HG02870 (cell line): ENCODE results near the gene CAMK1.

ENCODE experiments used
- ATAC-seq: cut with Tn5 transposase; IDR thresholded peaks from one replicate; pipeline ENCODE4 v1.9.1; 2021; ENCODE audit warnings: mild to moderate bottlenecking, moderate library complexity; ENCODE audit not compliant: unreplicated experiment

Gene CAMK1

DNA sequence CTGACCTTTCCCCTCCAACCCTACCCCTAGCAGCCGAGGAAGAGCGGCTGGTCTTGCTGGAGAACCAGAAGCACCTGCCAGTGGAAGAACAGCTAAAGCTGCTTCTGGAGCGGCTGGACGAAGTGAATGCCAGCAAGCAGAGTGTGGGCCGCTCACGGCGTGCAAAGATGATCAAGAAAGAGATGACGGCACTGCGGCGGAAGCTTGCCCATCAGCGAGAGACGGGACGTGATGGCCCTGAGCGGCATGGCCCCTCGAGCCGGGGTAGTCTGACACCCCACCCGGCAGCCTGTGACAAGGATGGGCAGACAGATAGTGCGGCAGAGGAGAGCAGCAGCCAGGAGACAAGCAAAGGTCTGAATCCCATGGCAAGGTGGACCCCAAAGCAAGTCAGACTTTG lies 26.2 kb downstream of the CAMK1 start:
- ATAC-seq: no peak

DNA sequence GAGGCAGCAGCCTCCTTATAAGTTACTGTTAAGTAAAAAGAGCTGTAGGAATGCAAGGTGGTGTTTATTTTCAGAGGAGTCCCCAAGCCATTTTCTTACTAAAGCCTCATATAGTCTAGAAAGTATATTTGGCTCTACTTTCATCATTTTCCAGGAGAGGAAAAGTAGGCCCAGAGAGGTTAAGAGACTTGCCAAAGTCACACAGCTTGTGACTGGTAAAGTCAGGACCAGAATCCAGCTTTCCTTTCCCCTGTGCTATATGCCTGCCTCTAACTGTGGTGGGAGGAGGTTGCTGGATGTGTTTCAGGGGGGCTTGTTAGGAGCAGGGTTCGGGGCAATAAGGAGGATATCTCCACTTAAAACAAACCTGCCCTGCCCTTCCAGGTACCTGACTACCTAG lies 27.2 kb downstream of the CAMK1 start:
- ATAC-seq: no peak

GRCh38 chr3:9739181-9739580 lies 30.6 kb downstream of the CAMK1 start:
- ATAC-seq: no peak

DNA sequence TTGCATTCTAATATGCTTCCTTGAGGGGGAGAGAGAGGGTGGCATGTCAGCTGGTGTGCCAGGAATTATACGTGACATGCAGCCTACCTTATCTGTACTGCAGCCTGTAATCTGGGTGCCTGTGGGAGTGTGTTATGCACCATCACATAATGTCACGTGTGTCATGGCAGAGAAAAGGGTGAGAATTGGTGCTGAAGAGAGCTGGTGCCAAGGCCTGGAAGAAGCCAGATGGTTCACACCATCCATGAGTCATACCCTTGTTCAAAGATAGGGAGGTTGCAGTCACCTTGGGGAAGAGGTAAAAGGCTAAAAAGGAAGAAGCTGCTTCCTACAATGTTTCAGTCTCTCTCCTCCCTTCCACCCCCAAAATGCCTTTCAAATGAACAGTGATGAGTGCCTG lies 32.9 kb downstream of the CAMK1 start:
- ATAC-seq: no peak

DNA sequence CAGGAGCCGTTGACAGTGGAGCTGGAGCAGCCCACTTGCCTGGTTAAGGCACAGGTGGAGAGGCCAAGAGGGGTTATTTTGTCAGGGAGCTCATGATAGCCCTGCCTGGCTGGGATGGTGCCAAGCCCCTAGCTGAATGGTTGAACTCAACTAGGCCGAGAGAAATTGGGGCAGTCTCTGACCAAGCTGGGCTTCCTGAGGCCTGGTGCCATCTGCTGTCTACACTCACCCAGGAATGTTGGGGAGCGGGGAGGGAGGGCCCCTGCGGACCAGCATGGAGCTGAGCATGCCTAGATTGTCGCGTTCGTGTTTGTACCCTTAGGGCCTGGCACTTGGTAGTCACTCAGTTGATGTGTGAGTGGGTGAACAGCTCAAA lies 37.0 kb downstream of the CAMK1 start:
- no peak for ATAC-seq

DNA sequence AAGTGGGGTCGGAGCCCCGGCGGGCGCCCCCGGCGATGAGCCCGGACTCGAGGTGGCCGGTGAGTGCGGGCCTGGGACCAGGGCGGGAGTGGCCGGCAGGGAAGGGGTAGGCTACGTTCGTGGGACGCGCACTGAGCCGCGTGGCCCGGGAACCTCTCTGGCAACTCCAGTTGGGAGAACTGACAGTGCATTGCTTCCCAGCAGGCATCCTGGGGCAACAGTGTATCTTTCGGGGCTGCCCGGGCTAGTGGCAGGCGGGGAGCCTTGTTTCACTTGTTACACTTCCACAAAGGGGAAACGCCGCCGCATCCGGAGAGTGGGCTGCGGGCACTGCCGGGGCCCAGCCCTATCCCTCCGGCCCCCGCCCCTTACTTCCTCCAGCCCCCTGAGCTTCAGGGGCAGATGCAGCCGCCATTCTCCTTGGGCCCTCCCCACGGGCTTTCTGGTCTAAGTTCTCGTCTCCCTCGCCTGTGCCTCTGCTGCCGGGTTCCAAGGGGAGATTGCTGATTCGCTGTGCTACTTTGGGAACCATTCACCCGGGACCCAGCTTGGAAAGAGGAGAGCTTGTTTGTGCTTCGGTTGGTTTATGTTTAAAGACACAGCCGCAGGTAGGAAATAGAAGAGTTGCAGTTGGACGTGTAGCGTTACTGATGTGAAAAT lies 37.5 kb downstream of the CAMK1 start:
- ATAC-seq: no peak

DNA sequence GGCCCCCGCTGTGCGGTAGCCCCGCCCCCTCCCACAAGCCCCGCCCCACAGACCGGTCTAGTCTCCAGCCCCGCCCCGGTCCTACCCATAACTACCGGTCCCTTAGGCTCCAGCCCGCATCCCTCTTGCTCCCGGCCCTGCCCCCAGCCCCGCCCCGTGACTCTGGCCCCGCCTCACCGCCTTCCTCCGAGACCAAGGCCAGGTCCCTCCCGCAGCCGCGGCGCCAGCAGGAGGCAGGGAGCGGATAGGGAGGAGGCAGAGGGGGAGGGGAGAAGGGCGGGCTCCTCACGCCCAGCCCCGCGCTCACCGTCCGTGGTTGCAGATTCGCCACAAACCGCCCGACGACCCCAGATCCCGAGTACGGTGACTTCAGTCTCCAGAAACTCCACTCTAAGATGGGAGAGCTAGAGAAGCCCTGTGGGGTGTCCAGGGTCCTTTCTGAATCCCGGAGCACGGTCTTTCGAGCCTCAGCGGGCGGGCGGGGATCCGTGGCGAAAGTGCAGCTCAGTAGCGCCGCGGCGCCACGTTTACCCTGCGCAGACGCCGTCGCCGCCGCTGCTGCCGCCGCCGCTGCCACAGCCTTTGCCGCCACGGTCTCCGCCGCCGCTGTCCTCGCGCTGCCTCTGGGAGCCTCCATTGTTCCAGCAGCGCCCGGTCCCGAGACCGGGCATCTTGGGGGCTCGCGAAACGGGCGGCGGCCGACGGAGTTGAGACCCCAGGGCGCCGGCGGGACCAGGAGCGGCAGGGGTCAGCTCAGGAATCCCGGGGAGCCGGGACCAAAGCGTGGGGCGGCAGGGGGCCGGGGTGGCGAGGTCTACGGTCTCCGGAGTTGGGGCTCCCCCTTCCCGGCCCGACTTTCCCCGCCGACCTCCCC lies 38.3 kb downstream of the CAMK1 start, which contains the start of gene BRPF1:
TSS of gene BRPF1 (plus strand) at position 530 of the 874 bp plus-strand sequence. CDS start 2,406 bp downstream, outside the sequence.
- peak; percentile 91 for ATAC-seq

- ATAC-seq: peak; percentile 47
These were observed 39.0 kb downstream of the CAMK1 start for GRCh38 chr3:9730657-9731205.

DNA sequence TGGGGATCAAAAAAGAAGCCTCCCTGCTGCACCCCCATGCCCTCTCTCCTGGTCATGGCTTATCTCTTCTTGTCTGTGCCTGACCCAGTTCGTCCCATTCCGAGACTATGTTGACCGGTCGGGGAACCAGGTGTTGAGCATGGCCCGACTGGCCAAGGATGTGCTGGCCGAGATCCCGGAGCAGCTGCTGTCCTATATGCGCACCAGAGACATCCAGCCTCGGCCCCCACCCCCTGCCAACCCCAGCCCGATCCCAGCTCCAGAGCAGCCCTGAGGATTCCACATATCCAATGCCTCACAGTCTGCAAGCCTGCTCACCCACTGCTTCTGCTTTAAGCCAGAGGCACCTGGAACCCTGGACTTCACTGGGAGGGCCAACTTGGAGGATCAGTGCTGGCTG lies 40.3 kb downstream of the CAMK1 start:
- ATAC-seq: no peak

DNA sequence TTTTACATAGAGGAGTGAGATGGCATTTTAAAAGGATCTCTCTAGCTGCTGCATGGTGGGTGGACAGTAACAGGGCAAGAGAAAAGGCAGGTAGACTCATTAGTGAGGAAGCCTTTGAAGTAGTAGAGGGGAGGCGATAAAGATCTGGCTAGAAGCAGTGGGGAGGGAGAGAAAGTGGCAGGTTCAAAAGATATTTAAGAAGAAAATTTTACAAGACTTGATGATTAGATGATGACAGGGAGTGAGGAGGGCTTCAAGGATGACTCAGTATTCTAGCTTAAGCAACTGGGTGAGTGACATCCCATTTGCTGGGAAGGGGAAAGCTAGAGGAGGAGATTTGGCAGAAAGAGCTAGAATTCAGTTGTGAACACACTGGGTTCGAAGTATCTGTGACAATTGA lies 42.0 kb downstream of the CAMK1 start:
- no peak for ATAC-seq

DNA sequence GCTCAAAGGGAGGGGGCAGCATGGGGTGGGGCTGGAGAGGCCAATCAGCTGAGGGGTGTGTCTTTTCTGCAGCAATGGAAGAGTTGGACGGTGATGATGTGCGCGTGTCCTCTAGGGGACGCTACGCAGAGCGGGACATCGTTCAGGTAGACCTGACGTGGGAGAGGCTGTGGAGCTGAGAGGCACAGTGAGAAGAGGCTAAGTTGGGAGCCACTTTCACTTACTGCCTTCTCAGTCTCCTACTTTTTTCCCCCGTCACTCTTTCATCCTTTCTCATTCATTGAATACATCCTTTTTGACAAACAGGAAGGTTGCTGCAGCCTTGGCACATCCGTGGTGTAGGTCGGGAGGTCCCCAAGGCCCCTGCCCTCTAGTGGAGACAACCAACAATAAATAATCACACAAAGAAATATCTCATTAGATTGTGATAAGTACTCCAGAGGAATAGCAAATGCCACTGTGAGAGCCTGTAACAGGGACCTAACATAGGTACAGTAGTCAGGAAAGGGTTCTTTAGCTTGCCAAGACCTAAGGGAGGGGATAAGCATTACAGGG lies 42.6 kb downstream of the CAMK1 start:
- ATAC-seq: no peak

- no peak for ATAC-seq
These were observed 43.8 kb downstream of the CAMK1 start for GRCh38 chr3:9725775-9726515.

- no peak for ATAC-seq
These were observed 48.1 kb downstream of the CAMK1 start for GRCh38 chr3:9721700-9722060.

- ATAC-seq: no peak
These were observed 48.6 kb downstream of the CAMK1 start for GRCh38 chr3:9721015-9721699.

- ATAC-seq: no peak
These were observed 51.6 kb downstream of the CAMK1 start for GRCh38 chr3:9718118-9718517.

DNA sequence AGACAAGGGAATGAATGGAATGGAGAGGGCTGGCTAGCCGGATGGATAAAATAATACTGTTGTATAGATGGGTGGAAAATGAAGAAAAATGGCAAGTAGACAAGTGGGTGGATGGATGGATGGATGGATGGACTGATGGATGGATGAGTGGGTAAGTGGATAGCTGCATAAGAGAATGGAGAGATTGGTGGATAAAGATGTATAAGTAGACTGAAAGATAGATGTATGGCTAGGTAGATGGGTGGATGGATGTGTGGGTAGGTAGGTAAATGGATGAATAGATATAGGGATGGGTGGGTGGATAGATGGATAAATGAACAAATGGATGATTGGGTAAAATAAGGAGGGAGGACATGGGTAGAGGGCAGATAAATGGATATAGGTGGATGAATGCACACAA lies 52.2 kb downstream of the CAMK1 start:
- no peak for ATAC-seq

DNA sequence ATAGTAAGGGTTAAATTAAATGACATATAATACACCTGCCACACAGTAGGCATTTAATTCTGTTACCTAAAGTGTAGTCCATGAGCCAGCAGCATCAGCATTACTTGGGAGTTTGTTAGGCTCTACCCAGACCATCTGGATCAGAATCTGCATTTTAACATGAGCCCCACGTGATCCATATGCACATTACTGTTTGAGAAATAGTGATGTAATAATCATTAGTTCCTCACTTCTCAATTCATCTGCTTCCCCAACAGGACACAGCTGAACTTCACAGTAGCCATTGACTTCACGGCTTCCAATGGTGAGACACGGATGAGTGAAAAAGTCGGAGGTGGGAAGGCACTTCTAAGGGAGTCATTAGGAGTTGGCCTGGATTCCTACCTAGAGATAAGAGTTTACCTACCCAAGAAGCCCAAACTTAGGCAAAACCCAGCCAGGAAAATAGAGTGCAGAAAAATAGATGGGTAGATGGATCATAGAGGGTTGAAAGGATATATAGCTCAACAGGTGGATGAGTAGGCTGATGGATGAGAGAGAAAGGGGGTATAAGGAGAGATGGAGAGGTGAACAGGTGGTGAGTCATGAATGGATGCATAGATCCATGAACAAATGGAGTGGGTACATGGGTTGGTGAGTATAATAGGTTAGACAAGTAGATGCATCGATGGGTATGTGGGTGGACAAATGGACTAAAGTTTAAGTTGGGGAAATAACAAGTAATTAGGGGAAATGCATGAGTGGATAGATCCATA lies 52.8 kb downstream of the CAMK1 start:
- ATAC-seq: no peak

DNA sequence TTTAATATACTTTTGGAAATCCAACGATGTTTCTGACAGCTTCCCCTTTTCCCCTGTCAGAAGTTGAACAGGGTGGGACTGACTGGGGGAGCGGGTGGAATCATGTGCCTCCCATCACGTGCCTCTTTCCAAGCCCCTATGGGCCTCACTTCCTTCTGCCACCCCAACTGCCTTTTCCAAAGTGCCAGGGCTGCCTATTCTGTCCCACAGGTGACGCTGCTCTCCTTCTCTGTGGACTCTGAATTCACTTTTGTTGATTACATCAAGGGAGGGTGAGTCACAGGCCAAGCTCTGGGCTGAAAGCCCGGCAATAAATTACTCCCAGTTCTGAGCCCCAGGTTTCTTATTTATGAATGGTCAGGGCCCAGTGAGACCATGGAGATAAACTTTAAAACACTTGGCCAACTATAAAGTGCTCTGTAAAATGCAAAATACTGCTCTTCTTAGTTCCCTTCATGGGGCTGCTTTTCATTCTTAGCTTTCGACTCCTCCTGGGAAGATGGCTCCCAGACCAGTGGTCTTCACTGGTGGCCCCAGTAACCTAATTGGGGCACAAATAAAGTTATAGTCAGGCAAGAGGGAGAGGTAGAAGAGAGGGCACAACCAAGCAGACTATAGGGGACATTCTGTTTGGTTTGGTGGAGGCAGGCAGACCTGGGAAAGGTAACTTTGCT lies 53.8 kb downstream of the CAMK1 start:
- ATAC-seq: no peak

DNA sequence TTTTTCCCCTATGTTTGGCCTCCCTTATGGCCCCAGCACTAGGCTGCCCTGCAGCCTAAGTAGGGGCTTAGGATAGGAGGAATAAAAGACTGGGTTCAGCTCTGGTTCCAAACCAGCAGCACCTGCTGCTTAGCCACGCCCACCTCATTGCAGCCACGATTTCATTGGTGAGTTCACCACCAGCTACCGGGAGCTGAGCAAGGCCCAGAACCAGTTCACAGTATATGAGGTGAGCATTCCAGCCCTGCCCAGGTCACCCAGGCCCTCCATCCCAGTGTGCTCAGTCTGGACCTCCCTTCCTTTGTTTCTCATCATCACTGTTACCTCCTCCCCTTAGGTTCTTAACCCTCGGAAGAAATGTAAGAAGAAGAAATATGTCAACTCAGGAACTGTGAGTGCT lies 54.6 kb downstream of the CAMK1 start:
- no peak for ATAC-seq
